Loucy (cell line): ENCODE data around the gene ENHO.

Source experiments
- H2AFZ ChIP-seq: fragments of 200-600 bp; sonication (generic); 2 replicates; pipeline ENCODE4 v1.6.0; 2016; ENCODE audit warnings: antibody characterized with exemption, mild to moderate bottlenecking, low read length, moderate library complexity
- H3F3A ChIP-seq: fragments of 200-600 bp; 2 replicates; pipeline ENCODE4 v1.6.0; 2016; ENCODE audit warnings: antibody characterized with exemption, low read depth, mild to moderate bottlenecking
- H3K27me3 ChIP-seq: fragments of 200-600 bp; sonication (generic); 2 replicates; pipeline ENCODE4 v1.6.1; 2014; ENCODE audit warnings: low read length, mild to moderate bottlenecking; ENCODE audit not compliant: insufficient read depth, poor library complexity, severe bottlenecking
- H3K36me3 ChIP-seq: fragments of 200-600 bp; sonication (generic); 2 replicates; pipeline ENCODE4 v1.6.1; 2016; ENCODE audit warnings: low read length; ENCODE audit not compliant: insufficient read depth
- H3K4me1 ChIP-seq: fragments of 200-600 bp; sonication (generic); 2 replicates; pipeline ENCODE4 v1.5.1; 2014; ENCODE audit warnings: low read length, mild to moderate bottlenecking; ENCODE audit not compliant: insufficient read depth, poor library complexity, severe bottlenecking
- H3K4me2 ChIP-seq: fragments of 200-600 bp; sonication (generic); 2 replicates; pipeline ENCODE4 v1.6.0; 2014; ENCODE audit warnings: antibody characterized with exemption, low read length, low read depth, mild to moderate bottlenecking; ENCODE audit not compliant: poor library complexity, severe bottlenecking
- H3K4me3 ChIP-seq: fragments of 200-600 bp; sonication (generic); 2 replicates; pipeline ENCODE4 v1.5.1; 2014; ENCODE audit warnings: low read length, mild to moderate bottlenecking, mixed read lengths; ENCODE audit not compliant: poor library complexity, severe bottlenecking
- H3K79me2 ChIP-seq: fragments of 200-600 bp; sonication (generic); 2 replicates; pipeline ENCODE4 v1.6.1; 2014; ENCODE audit warnings: low read length; ENCODE audit not compliant: insufficient read depth
- H3K9ac ChIP-seq: fragments of 200-600 bp; sonication (generic); 2 replicates; pipeline ENCODE4 v1.6.0; 2014; ENCODE audit warnings: mild to moderate bottlenecking, low read depth, low read length, moderate library complexity; ENCODE audit not compliant: poor library complexity, severe bottlenecking
- H3K9me2 ChIP-seq: fragments of 200-600 bp; sonication (generic); replicated peaks from 2 replicates; pipeline ENCODE4 v1.6.1; 2016; ENCODE audit warnings: low read depth, low read length, mixed read lengths
- H3K9me3 ChIP-seq: fragments of 200-600 bp; sonication (generic); 2 replicates; pipeline ENCODE4 v1.6.1; 2014; ENCODE audit warnings: mild to moderate bottlenecking, antibody characterized with exemption, low read length, low read depth; ENCODE audit not compliant: insufficient read depth
- H4K20me1 ChIP-seq: fragments of 200-600 bp; sonication (generic); 2 replicates; pipeline ENCODE4 v1.6.0; 2014; ENCODE audit warnings: antibody characterized with exemption, low read length, mild to moderate bottlenecking; ENCODE audit not compliant: insufficient read depth, poor library complexity, severe bottlenecking
- CTCF ChIP-seq: fragments of 200-600 bp; sonication (generic); conservative IDR thresholded peaks from 2 replicates; pipeline ENCODE4 v1.5.1; 2014; ENCODE audit warnings: mild to moderate bottlenecking, antibody characterized with exemption, low read length
- EZH2phosphoT487 ChIP-seq: fragments of 200-600 bp; IDR thresholded peaks from 2 replicates; pipeline ENCODE4 v1.6.1; 2018; ENCODE audit warnings: antibody characterized with exemption, mild to moderate bottlenecking, moderate library complexity, borderline replicate concordance

Gene ENHO

GRCh38 chr9:34499076-34499475 is 23.7 kb downstream of the ENHO start:
- Histone ChIP-seq H3K79me2 (no peaks in the 10 kb centered on the region), H4K20me1 (no peaks in the 10 kb centered on the region), H3K36me3 (no peaks in the 10 kb centered on the region), H2AFZ (no peak overlapping the region), H3K9me2 (no peaks in the 10 kb centered on the region), H3F3A (no peaks in the 10 kb centered on the region), H3K4me1 (no peaks in the 10 kb centered on the region), H3K4me2 (no peak overlapping the region), H3K9me3 (no peaks in the 10 kb centered on the region), H3K27me3 (no peaks in the 10 kb centered on the region), H3K4me3 (no peak overlapping the region), H3K9ac (no peak overlapping the region)
- TF ChIP-seq EZH2phosphoT487, result no peak
- no peak for TF ChIP-seq CTCF

- no peaks in the 10 kb centered on the region for H3K4me1 ChIP-seq
Observed at GRCh38 chr9:34498553-34498952, 24.2 kb downstream of the ENHO start.

DNA sequence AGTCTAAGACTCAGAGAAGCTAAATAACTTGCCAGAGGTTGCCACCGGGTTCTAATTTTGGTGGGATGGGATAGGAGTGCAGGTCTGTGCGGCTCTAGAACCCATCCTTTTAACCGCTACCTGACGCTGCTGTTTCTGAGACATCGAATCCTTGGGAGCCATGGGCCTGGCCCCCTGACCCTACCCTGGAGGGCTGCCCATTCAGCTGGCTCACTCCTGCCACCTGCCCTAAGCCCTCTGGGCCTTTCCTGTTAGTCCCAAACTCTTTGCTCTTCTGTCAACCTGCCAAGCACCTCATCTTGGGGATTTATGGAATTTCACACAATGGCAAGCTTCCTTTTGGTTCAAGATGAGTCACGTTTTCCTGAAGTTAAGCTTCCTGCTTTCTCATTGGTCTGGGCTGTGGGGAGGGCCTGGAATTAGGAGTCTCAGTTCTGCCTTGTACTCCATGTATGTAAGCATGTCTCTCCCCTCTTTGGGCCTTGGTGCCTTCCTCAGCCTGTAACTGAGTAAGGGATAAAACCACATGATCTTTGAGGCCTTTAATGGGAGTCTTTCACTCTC is 26.6 kb downstream of the ENHO start:
- H2AFZ ChIP-seq, result no peak overlapping the region
- no peak overlapping the region for H3K9ac ChIP-seq
- H3K27me3 ChIP-seq, result no peaks in the 10 kb centered on the region
- no peaks in the 10 kb centered on the region for H3K9me3 ChIP-seq
- no peak overlapping the region for H3K4me2 ChIP-seq
- H3F3A ChIP-seq, result no peaks in the 10 kb centered on the region
- H3K4me1 ChIP-seq, result no peaks in the 10 kb centered on the region
- no peaks in the 10 kb centered on the region for H3K79me2 ChIP-seq
- no peaks in the 10 kb centered on the region for H3K9me2 ChIP-seq
- no peaks in the 10 kb centered on the region for H4K20me1 ChIP-seq
- no peak overlapping the region for H3K4me3 ChIP-seq
- H3K36me3 ChIP-seq, result no peaks in the 10 kb centered on the region
- TF ChIP-seq EZH2phosphoT487 (no peak), CTCF (no peak)

More at GRCh38 chr9:34498553-34498952, 24.2 kb downstream of the ENHO start:
- H3K9ac ChIP-seq, result no peak overlapping the region
- H3K27me3 ChIP-seq, result no peaks in the 10 kb centered on the region
- TF ChIP-seq CTCF (no peak), EZH2phosphoT487 (no peak)
- H3K4me3 ChIP-seq, result no peak overlapping the region
- no peaks in the 10 kb centered on the region for H3K9me3 ChIP-seq
- no peaks in the 10 kb centered on the region for H3F3A ChIP-seq
- no peaks in the 10 kb centered on the region for H3K9me2 ChIP-seq
- H3K4me2 ChIP-seq, result no peak overlapping the region
- H3K36me3 ChIP-seq, result no peaks in the 10 kb centered on the region
- H3K79me2 ChIP-seq, result no peaks in the 10 kb centered on the region
- no peaks in the 10 kb centered on the region for H4K20me1 ChIP-seq
- H2AFZ ChIP-seq, result no peak overlapping the region
